Measurements from ENCODE around the gene SMCO2.

Gene SMCO2

DNA sequence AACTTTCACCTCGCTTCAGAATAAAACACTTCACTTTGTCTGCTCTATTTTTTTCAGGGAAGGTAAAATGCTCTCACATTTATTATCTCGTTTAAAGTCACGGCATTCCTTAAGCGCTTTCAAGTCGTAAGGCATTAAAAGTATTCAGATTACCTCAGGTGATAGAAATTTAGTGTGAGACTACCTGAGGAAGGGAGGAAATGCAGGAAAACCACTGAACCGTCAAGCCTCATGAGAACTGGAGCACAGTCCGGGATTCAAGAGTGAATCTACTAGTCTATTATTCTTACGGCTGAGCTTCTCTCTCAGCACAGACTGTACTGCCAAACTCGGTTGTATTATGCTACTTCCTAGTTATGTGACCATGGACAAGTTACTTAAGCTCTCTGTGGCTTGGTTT lies 69.1 kb downstream of the SMCO2 start:
- no peak for DNase-seq (ENCODE audit: low read depth)
- TF ChIP-seq, protein P1, sequence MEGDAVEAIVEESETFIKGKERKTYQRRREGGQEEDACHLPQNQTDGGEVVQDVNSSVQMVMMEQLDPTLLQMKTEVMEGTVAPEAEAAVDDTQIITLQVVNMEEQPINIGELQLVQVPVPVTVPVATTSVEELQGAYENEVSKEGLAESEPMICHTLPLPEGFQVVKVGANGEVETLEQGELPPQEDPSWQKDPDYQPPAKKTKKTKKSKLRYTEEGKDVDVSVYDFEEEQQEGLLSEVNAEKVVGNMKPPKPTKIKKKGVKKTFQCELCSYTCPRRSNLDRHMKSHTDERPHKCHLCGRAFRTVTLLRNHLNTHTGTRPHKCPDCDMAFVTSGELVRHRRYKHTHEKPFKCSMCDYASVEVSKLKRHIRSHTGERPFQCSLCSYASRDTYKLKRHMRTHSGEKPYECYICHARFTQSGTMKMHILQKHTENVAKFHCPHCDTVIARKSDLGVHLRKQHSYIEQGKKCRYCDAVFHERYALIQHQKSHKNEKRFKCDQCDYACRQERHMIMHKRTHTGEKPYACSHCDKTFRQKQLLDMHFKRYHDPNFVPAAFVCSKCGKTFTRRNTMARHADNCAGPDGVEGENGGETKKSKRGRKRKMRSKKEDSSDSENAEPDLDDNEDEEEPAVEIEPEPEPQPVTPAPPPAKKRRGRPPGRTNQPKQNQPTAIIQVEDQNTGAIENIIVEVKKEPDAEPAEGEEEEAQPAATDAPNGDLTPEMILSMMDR (IDR thresholded peaks at IDR 0.05; ENCODE audit: low read depth, low read length, missing control alignments), result no peak
- H3K4me3 ChIP-seq (ENCODE audit: low read depth, low read length), result no peak overlapping the region
- in situ Hi-C loops (cut with HindIII; ENCODE audit: low sequenced_read_pairs), result no loop called here

DNA sequence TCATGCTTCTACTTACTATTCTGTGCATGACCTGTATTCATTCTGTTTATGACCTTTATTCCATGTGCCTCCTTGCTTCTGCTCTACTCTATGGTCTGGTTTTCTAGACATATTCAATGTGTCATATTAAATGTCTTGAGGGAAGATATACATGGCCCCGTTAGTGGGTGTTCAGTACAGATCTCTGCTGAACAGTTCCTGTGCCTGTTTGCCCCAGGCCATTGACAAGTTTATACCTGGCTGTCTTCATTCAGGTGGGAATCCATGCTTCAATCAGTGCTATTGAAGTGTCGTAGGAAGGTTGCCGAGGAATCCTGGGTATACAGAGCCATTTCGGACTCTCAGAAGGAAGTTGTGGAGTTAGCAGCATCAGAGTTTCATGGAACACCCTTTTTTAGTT lies 70.1 kb downstream of the SMCO2 start:
- TF ChIP-seq, protein P1 (IDR thresholded peaks at IDR 0.05; ENCODE audit: low read depth, low read length, missing control alignments), result no peak
- no peak for DNase-seq (ENCODE audit: low read depth)
- in situ Hi-C loops (cut with HindIII; ENCODE audit: low sequenced_read_pairs), result no loop called here
- H3K4me3 ChIP-seq (ENCODE audit: low read depth, low read length), result no peak overlapping the region

DNA sequence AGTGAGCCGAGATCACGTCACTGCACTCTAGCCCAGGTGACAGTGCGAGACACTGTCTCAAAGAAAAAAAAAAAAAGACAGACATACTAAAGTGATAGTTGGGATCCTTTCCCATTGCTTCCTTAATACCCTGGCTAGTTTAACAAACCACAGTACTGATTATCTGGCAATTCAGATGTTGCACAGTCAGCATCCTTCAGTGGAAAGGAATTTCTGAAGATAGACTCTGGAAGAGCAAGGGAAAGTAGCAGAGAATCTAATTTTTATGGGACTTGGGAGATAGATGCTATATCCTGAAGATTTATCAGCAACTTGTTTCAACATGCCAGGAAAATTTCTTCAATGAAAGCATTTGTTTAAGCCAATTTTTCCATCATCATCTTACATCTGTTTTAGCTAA lies 71.0 kb downstream of the SMCO2 start:
- in situ Hi-C loops (cut with HindIII; ENCODE audit: low sequenced_read_pairs), result no loop called here
- TF ChIP-seq, protein P1 (IDR thresholded peaks at IDR 0.05; ENCODE audit: low read depth, low read length, missing control alignments), result no peak
- DNase-seq (ENCODE audit: low read depth), result no peak
- no peak overlapping the region for H3K4me3 ChIP-seq (ENCODE audit: low read depth, low read length)

DNA sequence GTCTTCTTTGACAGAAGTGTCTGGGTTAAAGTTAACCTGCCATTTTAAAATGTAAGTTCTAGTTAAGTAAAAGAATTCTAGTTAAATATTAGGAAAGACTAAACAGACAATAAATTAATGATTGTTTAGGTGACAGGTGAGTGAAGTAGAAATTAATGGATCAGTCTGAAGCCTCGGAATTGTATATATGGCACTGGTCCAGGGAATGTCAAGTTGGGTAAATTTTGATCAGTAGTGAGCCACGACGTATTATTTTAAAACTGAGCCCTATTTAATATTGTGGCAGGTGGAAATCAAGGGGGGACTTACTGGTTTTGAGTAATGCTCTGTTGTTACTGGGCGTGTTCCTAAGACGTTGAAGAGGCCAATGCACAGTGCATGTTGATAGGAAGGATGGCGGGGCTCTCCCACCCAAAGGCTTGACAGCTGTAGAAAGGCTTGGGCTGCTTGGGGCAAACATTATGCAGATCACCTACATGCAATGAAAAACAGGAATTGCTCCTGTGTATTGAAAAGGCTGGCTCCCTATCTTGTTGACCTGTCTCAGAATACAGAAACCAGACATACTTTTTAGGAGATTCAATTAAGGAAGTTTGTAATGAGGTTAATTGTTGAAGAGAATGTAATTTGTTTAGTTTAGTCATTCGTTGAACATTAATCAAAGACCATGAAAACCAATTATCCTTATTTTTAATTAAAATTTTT lies 71.6 kb downstream of the SMCO2 start:
- in situ Hi-C loops (cut with HindIII; ENCODE audit: low sequenced_read_pairs), result no loop called here
- TF ChIP-seq, protein P1 (IDR thresholded peaks at IDR 0.05; ENCODE audit: low read depth, low read length, missing control alignments), result no peak
- H3K4me3 ChIP-seq (ENCODE audit: low read depth, low read length), result no peak overlapping the region
- DNase-seq (ENCODE audit: low read depth), result no peak

DNA sequence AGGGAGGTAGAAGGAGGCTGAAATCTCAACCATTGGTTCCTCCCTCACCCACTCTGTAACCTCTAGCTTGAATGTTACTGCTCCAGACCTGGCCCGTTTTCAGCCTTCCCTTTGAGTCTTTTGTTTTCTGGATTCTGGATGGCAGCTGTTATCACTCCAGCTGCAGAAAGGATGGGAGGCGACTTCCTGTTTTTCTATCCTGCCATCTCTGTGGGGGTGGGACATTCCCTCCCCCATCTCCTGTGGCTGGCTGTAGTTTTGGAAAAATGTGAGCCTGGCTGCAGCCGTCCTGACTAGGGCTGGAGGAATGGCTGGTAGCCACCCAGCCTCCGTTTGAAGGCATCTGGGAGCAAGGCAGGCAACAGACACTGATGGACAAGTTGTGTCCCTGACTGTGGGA lies 74.5 kb downstream of the SMCO2 start:
- TF ChIP-seq, protein P1 (IDR thresholded peaks at IDR 0.05; ENCODE audit: low read depth, low read length, missing control alignments), result no peak
- in situ Hi-C loops (cut with HindIII; ENCODE audit: low sequenced_read_pairs), result no loop called here
- H3K4me3 ChIP-seq (ENCODE audit: low read depth, low read length), result no peak overlapping the region
- DNase-seq (ENCODE audit: low read depth), result no peak

DNA sequence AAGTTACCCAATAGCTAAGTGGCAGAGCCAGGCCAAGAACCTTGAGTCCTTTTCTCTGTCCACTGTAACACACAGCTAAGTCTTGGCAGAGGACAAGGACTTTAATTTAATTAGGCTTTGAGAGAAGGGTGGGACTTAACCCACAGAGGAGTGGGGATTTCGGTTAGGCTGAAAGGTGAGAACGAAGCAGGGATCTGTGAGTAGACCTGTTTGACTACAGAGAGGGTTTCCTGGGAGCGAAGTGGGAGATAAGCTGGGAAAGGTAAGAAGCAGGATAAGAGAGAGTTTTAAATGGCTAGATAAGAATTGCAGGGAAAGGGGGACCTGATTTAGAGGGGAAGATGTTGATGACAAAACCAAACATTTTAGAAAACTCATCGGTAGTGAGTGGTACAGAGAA lies 75.4 kb downstream of the SMCO2 start:
- no peak for DNase-seq (ENCODE audit: low read depth)
- H3K4me3 ChIP-seq (ENCODE audit: low read depth, low read length), result no peak overlapping the region
- TF ChIP-seq, protein P1 (IDR thresholded peaks at IDR 0.05; ENCODE audit: low read depth, low read length, missing control alignments), result no peak
- in situ Hi-C loops (cut with HindIII; ENCODE audit: low sequenced_read_pairs), result no loop called here
